GM12872 (cell line): ENCODE data around the gene MEF2C.

Experiments used
- CTCF ChIP-seq: IDR thresholded peaks from 3 replicates; pipeline ENCODE4 v1.5.1; 2011; ENCODE audit warnings: low read depth, mild to moderate bottlenecking, low read length, moderate library complexity; ENCODE audit not compliant: insufficient read depth

Gene MEF2C

DNA sequence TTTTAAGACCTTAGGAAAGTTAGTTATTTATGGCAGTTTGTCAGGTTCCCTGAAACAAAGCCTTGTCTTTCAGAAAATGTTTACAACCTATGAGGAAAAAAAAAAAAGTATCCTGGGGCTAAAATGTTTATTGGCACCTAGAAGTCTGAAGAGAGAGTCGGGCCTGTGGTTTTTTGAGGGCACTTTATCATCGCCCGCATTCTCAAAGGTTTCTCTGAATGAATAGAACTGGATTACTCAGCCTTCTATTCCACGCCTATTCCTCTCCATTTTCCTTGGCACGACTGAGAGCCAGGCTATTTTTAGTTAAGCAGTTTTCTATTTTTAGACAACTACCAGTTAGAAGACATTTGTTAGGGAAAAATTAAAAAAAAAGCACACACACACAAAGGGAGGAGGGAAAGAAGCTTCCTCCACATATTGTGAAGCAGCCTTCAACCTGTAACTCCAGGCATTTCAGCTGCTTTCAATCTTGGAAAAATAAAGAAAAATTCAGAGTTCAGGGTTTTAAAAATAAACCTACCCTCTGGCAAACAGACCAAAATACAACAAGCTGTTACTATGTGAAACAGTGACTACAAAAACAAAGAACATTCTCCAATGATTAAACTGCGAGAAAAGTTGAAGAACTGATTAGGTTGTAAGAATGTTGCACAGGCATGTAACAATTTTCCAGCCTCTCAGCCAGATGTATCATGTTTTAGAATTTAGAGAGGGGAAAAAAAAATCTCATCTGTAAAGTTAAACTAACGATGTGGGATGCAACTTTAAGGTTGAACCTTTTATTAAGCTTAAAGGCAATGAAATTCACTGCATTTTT, 97.0 kb downstream of the MEF2C start:
- TF ChIP-seq CTCF: no peak

DNA sequence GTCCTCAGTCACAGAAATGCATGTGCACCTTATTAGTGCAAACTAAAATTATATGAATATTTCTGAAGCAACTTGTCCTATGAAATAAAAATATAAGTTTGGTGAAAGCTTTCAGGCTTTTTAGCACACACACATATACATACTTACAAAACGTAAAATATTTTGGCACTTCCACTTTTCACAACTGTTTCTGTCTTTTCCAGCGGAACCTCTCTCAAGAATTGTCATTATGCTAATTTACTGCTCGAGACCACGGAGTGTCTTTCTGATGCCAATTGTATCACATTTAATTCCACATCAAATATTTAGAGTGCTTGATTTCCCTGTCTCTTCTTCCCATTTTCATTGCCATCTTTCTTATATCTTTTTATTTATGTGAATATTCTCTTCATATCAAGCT, 100.4 kb downstream of the MEF2C start:
- TF ChIP-seq CTCF: no peak

DNA sequence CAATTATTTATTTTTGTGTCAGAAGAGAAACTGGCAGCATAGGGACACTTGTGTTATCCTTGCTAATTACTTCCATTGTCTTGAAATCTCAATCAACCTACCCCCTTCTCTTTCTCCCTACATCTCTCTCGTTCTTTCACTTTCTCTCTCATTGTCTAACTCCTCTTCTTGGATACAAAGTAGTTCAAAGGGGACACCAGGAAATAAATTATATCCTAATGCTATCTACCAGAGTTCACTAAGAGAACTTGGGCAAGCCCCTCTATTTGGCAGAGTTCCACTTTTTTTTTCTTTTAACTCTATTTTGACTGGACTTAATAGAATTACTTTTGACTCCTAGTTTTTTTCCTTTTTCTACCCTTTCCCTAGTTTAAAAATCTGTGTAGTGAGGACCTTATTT, 102.2 kb downstream of the MEF2C start:
- TF ChIP-seq CTCF: no peak

DNA sequence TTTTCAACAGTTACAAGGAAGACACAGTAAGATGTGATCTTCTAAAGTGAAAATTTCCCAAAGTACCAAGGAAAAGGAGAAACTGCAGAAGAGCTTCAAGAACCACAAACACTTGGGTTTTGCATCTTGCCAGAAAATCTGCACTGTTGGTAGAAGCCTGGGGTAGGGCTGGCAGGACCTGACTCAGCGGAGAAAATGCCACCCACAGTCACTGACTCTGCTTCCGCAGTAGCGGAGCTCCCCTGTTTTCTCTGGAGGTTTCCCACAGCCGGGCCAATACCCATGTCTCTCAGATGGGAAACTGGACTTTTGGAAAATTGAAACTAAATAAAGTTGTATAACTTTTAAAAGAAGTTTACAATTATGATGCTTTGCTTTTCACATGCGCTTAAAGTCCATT, 104.2 kb downstream of the MEF2C start:
- no peak for TF ChIP-seq CTCF

GRCh38 chr5:88776692-88777091, 106.3 kb downstream of the MEF2C start:
- no peak for TF ChIP-seq CTCF

- TF ChIP-seq CTCF: no peak
Measured at GRCh38 chr5:88772831-88773230, 110.2 kb downstream of the MEF2C start.

DNA sequence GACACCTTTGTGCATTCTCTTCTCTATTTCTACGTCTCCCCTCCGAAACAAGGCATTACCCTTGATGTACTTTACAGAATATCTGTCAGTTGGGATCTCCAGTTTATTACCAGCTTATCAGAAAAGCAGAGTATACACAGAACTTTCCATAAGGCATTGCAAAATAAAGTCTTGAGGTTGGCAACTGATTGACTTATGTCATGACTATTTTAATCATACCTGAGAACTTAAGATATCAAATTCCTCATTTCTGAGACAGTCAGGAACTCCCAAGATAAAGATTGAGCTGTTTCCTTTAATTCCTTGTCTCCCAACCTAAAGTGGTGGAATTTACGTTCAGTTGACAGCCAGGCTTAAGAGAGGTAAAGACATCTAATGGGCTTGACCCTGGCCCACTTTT, 110.9 kb downstream of the MEF2C start:
- no peak for TF ChIP-seq CTCF
